Hematopoietic multipotent progenitor cell treated with erythropoietin and hydrocortisone succinate and interleukin-3 and kit ligand, for 17 days (in vitro differentiated cells): ENCODE measurements around the gene MUC5AC.
"Not testable (repeated sequence)": the region's sequence is repeated elsewhere in the genome, so short reads cannot be mapped to it uniquely, and the experiment has no call there.

Source experiments
- DNase-seq: peaks from one replicate; pipeline ENCODE4 v3.0.0-alpha.2; 2015; ENCODE audit warnings: low spot score

The MUC5AC gene, protein sequence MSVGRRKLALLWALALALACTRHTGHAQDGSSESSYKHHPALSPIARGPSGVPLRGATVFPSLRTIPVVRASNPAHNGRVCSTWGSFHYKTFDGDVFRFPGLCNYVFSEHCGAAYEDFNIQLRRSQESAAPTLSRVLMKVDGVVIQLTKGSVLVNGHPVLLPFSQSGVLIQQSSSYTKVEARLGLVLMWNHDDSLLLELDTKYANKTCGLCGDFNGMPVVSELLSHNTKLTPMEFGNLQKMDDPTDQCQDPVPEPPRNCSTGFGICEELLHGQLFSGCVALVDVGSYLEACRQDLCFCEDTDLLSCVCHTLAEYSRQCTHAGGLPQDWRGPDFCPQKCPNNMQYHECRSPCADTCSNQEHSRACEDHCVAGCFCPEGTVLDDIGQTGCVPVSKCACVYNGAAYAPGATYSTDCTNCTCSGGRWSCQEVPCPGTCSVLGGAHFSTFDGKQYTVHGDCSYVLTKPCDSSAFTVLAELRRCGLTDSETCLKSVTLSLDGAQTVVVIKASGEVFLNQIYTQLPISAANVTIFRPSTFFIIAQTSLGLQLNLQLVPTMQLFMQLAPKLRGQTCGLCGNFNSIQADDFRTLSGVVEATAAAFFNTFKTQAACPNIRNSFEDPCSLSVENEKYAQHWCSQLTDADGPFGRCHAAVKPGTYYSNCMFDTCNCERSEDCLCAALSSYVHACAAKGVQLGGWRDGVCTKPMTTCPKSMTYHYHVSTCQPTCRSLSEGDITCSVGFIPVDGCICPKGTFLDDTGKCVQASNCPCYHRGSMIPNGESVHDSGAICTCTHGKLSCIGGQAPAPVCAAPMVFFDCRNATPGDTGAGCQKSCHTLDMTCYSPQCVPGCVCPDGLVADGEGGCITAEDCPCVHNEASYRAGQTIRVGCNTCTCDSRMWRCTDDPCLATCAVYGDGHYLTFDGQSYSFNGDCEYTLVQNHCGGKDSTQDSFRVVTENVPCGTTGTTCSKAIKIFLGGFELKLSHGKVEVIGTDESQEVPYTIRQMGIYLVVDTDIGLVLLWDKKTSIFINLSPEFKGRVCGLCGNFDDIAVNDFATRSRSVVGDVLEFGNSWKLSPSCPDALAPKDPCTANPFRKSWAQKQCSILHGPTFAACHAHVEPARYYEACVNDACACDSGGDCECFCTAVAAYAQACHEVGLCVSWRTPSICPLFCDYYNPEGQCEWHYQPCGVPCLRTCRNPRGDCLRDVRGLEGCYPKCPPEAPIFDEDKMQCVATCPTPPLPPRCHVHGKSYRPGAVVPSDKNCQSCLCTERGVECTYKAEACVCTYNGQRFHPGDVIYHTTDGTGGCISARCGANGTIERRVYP (N-terminal part only)

DNA sequence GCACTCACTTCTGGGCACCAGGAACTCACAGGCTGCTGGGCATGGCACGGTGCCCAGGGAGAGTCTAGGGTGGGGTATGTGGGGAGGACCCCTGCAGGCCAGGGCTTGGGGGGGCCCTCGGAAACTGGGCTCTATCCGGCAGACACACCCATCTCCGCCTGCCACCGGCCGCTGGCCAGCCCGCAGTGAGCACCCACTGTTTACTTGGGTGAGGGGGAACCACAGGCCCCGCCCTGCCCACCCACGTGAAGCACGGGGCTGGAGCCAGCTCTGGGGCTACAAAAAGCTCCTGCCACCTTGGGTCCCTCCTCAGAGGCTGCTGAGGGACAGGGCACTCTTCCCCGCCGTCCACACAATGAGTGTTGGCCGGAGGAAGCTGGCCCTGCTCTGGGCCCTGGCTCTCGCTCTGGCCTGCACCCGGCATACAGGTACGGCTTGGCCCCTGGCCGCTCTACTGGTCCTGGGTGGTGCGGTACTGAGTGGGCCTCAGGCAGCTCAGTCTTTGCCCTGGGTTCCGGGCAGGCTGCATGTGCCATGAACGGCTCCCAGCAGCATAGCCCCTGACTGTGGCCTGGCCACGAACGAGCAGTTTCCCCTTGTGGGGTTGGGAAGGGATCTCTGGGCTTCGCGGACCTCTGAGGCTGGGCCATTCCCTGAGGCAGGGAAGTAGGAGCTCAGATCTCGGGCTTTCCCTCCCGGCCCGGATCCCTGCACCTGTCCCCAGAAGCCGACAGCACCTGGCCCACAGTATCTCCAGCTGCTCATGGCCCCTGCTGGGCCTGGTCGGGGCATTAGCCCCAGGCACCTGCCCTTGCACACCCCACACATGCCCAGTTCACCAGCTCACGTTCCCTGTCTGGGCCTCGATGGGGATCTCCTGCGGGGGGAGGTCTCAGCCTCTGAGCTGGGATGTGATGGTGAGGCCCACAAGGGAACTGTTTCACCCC is at the start of gene MUC5AC:
TSS of gene MUC5AC (plus strand) at position 309 of the 947 bp plus-strand sequence. CDS start at position 356, 47 bp downstream.
- DNase-seq, result no peak

DNA sequence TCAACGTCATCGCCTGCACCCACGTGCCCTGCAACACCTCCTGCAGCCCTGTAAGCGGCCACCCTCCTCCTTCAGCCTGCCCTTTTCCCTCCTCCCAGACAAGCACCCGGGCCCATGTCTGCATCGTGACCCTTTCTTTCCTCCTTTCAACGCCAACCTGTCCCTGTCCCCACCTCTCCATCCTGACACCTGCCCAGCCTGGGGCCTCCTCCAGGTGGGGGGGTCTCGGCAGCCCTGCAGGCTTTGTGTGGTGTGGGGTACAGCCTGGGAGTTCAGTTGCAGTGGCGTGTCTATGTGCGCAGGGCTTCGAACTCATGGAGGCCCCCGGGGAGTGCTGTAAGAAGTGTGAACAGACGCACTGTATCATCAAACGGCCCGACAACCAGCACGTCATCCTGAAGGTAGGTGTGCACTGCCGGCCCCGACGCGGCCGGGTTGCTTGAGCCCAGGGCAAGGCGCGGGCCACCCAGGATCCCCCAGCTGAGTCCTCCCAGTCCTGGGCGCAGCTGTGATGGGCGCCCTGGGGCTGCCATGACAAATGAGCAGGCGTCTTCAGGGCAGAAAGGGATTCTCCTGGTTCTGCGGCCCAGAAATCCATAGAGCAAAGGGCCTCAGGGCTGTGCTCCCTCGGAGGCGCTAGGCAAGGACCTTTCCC is 49.4 kb upstream of the MUC5AC start:
- DNase-seq, result no peak

DNA sequence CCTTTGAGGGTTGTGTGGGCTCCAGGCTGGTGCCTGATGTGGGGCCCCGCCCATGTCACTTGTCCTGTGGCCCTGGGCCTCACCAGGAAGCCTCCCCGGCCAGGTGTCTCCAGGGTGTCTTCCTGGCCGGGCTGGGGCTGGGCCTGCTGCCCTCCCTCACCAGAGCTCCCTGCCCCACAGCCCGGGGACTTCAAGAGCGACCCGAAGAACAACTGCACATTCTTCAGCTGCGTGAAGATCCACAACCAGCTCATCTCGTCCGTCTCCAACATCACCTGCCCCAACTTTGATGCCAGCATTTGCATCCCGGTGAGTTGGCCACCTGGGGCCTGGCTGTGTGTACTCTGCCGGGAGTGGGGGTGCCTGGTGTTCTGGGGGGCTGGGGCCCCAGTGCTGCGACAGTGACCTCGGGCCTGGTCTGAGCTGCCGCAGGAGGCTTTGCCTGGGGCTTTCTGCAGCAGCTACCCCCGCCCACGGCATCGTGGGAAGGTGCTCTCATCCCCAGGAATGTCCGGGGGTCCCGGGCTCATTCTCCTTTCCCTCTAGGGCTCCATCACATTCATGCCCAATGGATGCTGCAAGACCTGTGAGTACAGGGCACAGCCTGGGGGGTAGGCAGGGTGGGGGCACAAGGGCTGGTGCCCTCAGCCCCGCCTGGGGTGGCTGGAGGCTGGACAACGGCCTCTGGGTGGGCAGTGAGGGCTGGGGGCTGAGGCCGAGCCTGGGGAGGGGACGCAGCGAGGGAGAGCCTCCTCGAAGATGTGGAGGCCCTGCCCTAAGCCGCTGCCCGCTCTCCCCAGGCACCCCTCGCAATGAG is 48.4 kb upstream of the MUC5AC start:
- no peak for DNase-seq

DNA sequence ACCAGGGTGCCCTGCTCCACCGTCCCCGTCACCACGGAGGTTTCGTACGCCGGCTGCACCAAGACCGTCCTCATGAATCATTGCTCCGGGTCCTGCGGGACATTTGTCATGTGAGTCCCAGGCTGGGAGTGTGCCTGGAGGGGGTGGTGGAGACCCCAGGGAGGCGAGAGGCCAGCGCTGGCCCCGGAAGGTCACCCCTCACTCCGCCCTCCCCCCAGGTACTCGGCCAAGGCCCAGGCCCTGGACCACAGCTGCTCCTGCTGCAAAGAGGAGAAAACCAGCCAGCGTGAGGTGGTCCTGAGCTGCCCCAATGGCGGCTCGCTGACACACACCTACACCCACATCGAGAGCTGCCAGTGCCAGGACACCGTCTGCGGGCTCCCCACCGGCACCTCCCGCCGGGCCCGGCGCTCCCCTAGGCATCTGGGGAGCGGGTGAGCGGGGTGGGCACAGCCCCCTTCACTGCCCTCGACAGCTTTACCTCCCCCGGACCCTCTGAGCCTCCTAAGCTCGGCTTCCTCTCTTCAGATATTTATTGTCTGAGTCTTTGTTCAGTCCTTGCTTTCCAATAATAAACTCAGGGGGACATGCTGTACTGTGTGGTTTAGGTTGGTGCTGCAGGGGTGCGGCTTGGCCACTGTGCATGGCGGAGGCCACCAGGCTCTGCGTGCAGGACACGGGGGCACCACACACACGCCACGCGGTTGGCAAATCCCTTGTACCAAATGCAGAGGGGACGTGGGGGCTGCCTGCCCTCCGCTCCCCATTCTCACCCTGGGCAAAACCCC is 47.6 kb upstream of the MUC5AC start:
- DNase-seq, result no peak

DNA sequence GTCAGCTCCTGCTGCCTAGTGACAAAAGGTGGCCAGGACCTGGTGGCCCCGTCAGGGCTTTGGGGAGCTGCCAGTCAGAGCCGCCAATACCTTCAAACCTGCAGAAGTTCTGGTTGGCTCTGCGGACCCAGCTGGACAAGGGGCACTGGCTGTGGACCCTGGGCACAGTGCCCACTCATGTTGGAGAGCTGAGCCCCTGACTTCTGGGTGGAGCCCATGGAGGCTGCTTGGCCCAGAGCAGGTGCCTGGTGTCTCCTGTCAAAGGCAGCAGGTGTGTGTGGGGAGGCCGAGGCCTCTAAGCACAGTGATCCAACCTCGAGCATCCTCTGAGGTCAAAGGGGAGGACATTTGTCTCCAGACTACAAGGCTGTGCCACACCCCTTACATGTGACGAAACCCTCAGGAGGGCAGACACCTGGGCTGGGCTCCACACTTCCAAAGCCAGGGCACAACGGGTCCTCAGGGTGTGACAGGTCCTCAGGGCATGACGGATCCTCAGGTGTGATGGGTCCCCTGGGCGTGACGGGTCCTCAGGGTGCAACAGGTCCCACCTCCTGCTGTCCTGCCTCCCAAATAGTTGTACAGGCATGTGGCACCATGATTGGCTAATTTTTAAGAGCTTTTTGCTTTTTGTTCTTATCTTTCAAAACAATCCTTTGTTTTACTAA is 46.1 kb upstream of the MUC5AC start:
- no peak for DNase-seq

DNA sequence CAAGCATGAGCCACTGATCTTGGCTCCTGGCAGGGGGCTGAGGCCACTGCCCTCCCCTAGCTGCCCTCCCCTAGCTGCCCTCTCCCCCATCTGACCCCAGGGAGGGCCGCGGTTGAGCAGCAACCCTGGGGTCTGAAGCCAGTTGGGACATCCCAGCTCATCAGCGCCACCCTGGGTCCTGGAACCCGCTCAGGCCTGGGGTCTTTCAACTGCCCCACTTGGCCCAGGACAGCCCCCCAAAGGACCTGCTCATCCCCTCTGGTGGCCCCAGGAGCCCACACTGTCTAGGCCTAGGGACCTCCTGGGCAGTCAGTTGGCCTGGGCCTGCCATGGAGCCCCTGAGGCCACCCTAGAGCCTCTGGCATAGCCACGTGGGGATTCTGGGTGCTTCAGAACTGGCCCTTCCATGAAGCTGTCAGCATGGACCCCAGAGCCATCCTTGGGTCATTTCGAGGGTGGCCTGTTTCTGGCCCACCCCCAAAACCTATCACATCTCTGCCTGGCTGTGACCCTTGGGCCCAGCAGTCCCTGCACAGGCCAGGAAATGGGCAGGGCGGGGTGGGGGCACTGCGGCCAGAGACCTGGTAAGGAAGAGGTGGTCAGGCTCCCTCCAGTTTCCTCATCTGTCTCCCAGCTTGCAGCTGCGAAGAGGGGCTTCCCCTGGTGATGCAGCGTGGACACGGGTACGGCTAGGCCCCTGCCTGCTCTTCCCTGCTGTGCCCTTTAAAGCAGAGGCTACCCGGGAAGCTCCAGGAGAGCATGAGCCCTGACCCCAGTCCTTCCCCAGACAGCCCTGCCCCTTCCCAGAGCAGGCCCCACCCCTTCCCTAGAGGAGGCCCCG is 45.2 kb upstream of the MUC5AC start:
- DNase-seq, result no peak

DNA sequence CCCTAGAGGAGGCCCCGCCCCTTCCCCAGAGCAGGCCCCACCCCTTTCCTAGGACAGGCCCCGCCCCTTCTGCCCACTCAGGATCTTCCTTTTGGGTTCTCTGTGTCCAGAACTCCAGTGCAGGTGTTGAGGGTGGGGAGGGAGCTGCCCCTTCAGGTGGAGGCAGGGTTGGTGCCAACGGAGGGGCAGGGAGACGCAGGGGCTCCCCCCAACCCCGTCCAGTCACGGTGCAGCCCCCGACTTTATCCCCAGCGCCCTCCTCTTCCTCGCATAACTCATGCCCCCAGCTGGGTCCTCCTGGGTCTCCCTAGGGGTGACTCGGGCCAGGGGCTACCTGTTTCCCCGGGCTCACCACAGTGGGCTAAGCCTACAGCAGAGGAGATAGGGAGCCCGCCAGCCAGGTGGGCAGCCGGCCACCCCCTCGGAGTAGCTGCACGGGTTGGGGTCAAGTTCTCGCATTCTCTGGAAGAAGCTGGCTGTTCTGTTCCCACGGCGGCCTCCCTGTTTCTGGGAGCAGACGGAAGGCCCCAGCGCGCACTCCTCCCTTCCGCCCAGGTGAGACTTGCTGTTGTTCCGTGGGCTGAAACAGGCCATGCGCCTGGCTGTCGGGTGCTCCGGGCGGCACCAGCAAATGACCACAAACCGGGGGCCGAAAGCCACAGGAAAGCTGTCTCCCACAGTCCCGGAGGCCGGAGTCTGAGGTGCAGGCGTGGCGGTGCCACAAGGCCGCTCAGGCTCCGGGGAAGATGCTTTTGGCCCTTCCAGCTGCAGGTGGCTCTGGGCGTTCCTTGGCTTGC is 44.1 kb upstream of the MUC5AC start:
- no peak for DNase-seq

DNA sequence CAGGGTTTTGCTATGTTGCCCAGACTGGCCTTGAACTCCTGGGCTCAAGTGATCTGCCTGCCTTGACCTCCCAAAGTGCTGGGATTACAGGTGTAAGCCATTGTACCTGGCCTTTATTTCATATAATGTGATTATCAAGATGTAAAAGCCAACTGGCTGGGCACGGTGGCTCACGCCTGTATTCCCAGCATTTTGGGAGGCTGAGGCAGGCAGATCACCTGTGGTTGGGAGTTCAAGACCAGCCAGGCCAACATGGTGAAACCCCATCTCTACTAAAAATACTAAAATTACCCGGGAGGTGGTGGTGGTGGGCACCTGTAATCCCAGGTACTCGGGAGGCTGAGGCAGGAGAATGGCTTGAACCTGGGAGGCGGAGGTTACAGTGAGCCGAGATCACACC is 42.5 kb upstream of the MUC5AC start:
- not testable (repeated sequence) for DNase-seq

DNA sequence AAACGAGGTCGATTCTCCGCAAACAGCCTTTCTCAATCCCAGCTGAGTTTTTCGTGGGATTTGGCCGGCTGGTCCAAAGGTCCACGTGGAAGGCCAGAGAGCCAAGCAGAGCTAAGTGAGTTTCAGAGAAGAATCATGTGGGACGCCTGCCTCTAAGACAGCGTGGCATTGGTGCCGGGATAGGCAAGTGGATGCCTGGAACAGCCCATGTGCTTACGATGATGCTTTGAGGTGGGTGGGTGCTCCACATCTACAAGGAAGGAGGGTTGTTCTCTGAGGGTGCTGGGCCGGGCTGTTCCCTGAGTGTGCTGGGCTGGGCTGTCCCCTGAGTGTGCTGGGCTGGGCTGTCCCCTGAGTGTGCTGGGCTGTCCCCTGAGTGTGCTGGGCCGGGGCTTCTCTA is 41.6 kb upstream of the MUC5AC start:
- no peak for DNase-seq

DNA sequence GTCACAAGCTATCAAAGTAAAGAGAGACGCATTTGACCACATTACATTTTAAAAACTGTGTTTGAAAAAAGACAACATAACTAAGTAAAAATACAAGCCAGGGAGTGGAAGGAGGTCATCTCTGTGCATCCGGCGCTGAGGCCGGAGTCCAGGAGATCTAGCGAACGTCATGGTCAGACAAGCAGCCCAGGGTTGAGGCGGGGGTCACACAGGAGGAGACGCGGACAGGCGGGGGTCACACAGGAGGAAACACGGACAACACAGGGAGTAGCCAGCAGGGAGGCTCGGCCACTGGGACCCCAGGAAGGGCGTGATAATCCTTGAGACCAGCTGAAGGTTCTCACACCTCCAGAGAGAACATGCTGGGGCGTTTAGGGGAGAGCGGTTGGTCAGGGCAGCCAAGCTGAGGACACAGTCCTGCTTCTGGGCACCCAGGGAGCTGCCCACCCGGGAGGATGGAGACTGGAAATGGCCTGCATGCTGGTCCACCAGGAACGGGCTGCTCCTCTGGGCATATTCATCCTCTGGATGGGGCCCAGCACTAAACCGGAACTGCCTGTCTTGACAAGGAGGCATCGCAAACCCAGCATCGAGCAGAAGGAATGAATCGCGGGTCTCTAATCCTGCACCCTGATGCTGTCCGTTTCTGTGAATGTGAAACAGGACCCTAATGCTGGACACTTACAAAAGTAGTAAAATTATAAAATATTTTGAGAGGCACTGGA is 40.9 kb upstream of the MUC5AC start:
- no peak for DNase-seq

DNA sequence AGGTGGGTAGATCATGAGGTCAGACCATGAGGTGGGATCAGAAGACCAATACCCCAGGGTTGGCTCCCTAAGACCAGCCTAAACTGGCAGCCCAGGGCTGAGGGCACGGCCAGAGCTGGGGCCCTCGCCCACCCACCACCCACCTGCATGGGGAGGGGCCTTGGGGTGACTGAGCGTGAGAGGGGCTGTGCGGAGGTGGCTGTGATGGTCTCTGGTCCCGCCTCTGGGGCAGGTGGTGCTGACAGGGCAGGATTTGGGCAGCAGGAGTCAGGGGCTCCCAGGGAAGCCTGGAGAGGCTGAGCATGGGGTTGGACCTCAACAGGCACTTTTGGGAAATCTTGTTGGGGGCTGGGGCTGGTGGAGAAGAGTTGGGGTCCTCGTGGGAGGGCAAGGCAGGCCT is 39.8 kb upstream of the MUC5AC start:
- DNase-seq, result no peak

DNA sequence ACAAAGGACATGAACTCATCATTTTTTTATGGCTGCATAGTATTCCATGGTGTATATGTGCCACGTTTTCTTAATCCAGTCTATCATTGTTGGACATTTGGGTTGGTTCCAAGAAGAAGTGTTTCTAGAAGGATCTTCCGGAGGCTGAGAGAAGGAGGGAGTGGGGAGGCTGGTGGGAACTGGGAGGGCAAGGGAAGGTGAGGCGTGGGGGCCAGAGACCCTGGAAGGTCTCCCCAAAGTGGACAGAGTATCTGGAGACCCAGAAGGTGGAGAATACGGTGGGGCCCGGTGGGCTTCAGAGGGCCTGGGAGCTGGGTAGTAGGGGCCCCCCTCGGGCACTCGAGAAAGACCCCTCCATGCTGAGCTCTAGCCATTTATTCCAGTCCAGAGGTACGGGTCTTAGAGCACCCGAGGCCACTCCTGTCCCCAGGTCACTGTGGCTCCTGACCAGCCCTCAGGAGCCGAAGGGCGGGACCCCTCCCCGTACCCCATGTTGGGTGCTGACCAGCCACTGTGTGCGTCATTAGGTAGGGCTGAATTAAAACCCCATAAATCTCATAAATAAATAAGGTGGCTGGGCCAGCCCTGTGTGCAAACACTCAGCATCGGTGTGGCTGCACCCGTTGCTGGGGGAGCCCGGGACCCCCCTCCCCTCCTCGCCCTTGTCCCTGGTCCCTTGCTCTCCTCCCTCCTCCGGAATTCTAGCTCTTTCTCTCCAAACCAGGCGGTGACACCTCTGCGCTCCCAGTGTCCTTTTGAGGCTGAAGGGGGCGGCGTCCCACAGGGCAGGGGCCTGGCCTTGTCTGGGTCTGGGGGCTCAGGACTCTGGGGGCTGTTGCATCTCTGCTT is 38.8 kb upstream of the MUC5AC start:
- no peak for DNase-seq

DNA sequence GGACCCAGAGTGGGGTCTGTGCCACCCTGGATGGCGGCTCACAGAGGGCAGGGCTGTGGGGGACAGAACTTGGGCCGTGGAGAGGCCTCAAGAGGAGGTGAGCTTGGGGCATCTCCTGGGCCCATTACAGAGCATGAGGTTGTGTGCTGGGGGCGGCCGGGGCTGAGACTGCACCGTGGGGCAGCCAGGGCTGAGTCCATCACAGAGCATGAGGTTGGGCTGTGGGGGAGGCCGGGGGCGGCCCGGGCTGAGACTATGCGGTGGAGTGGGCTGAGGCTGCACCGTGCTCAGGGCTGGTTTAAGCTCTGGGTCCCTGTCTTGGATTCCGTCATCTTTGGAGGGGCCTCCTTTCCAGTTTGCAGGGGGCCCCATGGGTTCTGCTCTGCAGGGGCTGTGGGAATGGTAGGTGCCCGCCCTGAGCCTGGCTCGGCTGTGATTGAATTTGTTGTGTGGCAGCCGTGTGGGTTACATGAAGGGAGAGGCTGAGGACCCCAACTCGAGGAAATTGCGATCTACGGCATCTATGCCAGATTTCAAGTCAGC is 38.1 kb upstream of the MUC5AC start:
- DNase-seq, result no peak

DNA sequence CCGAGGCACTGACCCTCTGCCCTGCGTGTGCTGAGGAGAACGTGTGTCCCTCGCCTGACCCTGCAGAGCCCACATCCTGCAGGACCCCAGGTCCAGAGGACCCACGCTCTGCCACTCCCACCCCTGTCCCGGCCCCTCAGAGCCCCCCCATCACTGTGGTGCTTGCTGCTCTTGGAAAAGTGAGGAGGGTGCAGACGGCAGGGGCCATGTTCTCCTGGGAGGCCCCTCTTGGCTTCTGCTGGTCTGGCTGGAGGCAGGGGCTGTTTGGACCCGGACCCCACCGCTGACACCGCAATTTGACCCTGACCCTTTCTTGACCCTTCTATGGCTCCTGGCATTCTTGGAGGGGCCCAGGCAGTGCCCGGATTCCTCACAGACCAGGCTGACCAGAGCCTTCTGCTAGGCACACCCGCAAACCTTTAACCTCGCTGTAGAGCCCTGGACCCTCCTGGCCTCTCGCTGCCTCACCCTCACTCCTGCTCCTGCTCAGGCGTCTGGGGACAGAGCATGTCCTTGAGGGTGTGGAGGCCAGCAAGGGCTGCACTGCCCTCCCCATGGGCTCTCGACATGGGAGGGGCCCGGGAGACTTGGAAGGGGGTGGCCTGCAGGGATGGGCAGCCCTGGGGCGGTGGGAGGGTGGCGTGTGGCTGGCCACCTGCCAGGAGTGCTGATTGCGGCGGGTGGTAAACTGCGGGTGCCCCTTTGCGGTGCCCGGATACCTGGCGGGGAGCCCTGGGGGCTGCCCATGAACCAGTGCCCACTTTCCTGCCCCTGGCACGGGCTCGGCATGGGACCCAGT is 37.0 kb upstream of the MUC5AC start:
- DNase-seq, result no peak
